Activated T-helper 1 cell treated with anti-CD3 and anti-CD28 coated beads, Interleukin-12 subunit alpha, Interleukin-12 subunit beta, Interleukin-2, Interleukin-4 antibody, amounts not matched to agents 30 ng/mL and 10 ng/mL and 1 ng/mL, durations not matched to agents 14 hours and 24 hours and 36 hours (primary cell): ENCODE measurements around the gene TFRC. TPM values are rescaled to one million over a fixed set of nuclear protein-coding genes. Genes with fewer than 3 reads are reported as not detected.
"Not testable (repeated sequence)": the region's sequence is repeated elsewhere in the genome, so short reads cannot be mapped to it uniquely, and the experiment has no call there.

Experiments used
- DNase-seq: peaks from one replicate; pipeline ENCODE4 v3.0.0; 2021; ENCODE audit warnings: low spot score
- H3K27ac Mint-ChIP-seq: one replicate; pipeline ENCODE4 v1.8.0; 2021; ENCODE audit warnings: mild to moderate bottlenecking, mixed read lengths
- H3K27me3 Mint-ChIP-seq: one replicate; pipeline ENCODE4 v1.8.0; 2022; ENCODE audit warnings: mild to moderate bottlenecking, moderate library complexity, mixed read lengths; ENCODE audit not compliant: insufficient read depth
- H3K36me3 Mint-ChIP-seq: one replicate; pipeline ENCODE4 v1.8.0; 2021; ENCODE audit warnings: low read depth, mixed read lengths
- H3K4me1 Mint-ChIP-seq: one replicate; pipeline ENCODE4 v1.8.0; 2021; ENCODE audit warnings: low read depth, mixed read lengths
- H3K4me3 Mint-ChIP-seq: one replicate; pipeline ENCODE4 v1.8.0; 2021; ENCODE audit warnings: mild to moderate bottlenecking, moderate library complexity, mixed read lengths
- H3K9me3 Mint-ChIP-seq: one replicate; pipeline ENCODE4 v1.8.0; 2021; ENCODE audit warnings: mixed read lengths
- intact Hi-C: fragments of 100-400 bp; cut with micrococcal nuclease; formaldehyde crosslinking; loops from one replicate; pipeline ENCODE4 v1.15.1; 2024
- total RNA-seq: library from RNA; stranded (reverse); gene quantifications from 2 replicates; pipeline ENCODE4 v1.2.3, GENCODE V29; 2022

Gene TFRC
- total RNA-seq, 1 donor from 2014 or later, result 791 TPM

DNA sequence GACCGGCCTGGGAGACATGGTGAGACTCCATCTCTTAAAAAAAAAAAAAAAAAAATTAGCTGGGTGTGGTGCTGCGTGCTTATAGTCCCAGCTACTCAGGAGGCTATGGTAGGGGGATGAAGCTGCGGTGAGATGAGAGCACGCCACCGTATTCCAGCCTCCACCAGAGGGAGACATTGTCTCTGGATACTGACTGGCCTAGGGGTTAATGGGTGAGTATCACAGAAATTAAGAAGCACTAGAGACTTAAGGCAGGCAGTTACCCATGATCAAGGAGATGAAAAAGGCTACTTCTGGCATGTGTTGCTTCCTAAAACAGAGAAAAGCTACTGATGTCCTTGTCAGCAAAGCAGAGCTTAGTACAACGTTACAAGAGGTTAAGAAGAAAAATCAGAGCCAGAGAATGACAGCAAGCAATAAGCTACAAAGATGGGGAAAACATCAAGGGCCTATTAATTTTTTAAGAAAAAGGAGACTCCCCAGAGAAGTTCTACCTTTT lies 8.6 kb downstream of the TFRC start:
- Mint-ChIP-seq H3K4me1 (peaks cover 63% of the 10 kb centered on the region), H3K27ac (peak overlapping the region; percentile 79), H3K36me3 (peaks cover 53% of the 10 kb centered on the region), H3K27me3 (no peaks in the 10 kb centered on the region), H3K4me3 (peak overlapping the region; percentile 24), H3K9me3 (no peaks in the 10 kb centered on the region)
- intact Hi-C loops, result loop anchor here (1.0 to 2.0 kb wide), 4 partner anchors 19 to 123 kb away; no protein-coding TSS in a partner anchor
- DNase-seq, result peak; percentile 60

DNA sequence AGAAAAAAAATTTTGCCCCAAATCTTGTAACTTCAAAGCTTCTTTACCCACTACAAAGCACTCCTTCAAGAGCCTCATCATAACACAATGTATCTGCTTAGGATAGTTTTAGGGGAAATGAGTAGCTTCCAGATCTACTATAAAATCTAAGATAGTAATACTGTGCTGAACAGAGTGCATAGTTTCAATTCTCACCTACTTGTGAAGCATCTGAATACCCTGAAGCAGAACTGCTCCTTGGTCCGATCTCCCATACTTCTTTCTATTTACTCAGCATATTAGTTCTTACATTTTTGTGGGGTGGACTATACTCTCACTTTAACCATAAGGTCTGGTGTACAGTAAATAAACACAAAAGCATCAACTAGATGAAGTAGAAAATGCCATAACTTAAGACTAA lies 9.6 kb downstream of the TFRC start:
- peaks cover 55% of the 10 kb centered on the region for H3K36me3 Mint-ChIP-seq
- H3K4me3 Mint-ChIP-seq, result no peak overlapping the region
- intact Hi-C loops, result loop anchor here (2.0 kb wide), 1 partner anchor 18 kb away; no protein-coding TSS in a partner anchor
- no peak for DNase-seq
- no peaks in the 10 kb centered on the region for H3K9me3 Mint-ChIP-seq
- H3K27me3 Mint-ChIP-seq, result no peaks in the 10 kb centered on the region
- peak overlapping the region; percentile 15 for H3K27ac Mint-ChIP-seq
- peaks cover 60% of the 10 kb centered on the region for H3K4me1 Mint-ChIP-seq

DNA sequence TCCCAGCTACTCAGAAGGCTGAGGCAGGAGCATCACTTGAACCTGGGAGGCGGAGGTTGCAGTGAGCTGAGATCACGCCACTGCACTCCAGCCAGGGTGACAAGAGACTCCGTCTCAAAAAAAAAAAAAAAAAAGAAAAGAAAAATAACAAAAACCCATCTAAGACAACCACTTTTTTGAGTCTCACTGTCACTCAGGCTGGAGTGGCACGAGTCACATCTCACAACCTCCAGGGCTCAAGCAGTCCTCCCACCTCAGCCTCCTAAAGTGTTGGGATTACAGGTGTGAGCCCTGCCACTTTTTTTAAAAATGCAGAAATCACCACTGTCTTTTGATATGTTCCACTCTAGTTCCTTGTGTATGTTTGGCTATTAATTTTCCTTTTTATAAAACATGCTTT lies 13.1 kb downstream of the TFRC start:
- H3K4me3 Mint-ChIP-seq, intact Hi-C loops, H3K9me3 Mint-ChIP-seq, H3K27ac Mint-ChIP-seq, H3K27me3 Mint-ChIP-seq, DNase-seq: not testable (repeated sequence)
- peaks cover 68% of the 10 kb centered on the region for H3K36me3 Mint-ChIP-seq
- H3K4me1 Mint-ChIP-seq, result peaks cover 56% of the 10 kb centered on the region

DNA sequence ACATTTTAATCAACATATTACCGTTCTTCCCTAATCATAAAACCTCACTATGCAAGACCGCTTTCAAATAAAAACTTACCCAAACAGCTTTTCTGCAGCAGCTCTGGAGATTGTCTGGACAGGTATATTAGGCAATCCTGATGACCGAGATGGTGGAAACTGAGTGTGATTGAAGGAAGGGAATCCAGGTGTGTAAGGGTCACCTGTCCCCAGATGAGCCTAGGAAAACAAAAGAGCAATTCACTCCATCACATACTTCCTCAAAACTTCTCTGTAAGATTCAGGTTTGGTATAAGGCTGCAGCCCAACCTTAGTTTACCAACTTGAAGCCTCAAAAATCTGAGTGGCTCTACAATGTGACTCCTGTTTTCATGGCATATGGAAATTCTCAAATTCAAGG lies 14.5 kb downstream of the TFRC start:
- intact Hi-C loops, result no loop called here
- H3K4me3 Mint-ChIP-seq, result no peak overlapping the region
- no peaks in the 10 kb centered on the region for H3K9me3 Mint-ChIP-seq
- no peak for DNase-seq
- peaks cover 72% of the 10 kb centered on the region for H3K36me3 Mint-ChIP-seq
- no peaks in the 10 kb centered on the region for H3K27me3 Mint-ChIP-seq
- H3K27ac Mint-ChIP-seq, result no peak overlapping the region
- H3K4me1 Mint-ChIP-seq, result peaks cover 54% of the 10 kb centered on the region

DNA sequence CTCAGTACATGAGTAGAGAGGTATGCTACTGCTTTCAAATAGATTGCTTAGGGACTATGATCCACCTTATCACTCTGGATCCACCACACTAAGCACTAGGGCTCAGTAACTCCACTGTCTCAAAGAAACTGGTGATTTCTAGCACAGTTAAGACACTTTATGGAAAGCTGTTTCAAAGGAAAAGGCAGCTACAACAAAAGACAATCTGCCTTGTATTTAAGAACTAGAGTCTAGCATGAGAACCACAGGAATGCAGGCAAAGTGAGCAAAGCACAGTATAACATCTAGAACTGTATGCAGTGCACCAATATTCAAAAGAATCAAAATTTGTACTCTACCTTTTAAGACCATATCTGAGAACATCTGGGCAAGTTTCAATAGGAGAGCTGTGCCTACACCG lies 17.9 kb downstream of the TFRC start:
- Mint-ChIP-seq H3K9me3 (no peaks in the 10 kb centered on the region), H3K36me3 (peaks cover 69% of the 10 kb centered on the region), H3K4me3 (no peak overlapping the region), H3K27ac (peak overlapping the region; percentile 45), H3K27me3 (no peaks in the 10 kb centered on the region), H3K4me1 (peaks cover 36% of the 10 kb centered on the region)
- no peak for DNase-seq
- intact Hi-C loops, result loop anchor here (2.0 kb wide), 1 partner anchor 15 kb away; no protein-coding TSS in a partner anchor

DNA sequence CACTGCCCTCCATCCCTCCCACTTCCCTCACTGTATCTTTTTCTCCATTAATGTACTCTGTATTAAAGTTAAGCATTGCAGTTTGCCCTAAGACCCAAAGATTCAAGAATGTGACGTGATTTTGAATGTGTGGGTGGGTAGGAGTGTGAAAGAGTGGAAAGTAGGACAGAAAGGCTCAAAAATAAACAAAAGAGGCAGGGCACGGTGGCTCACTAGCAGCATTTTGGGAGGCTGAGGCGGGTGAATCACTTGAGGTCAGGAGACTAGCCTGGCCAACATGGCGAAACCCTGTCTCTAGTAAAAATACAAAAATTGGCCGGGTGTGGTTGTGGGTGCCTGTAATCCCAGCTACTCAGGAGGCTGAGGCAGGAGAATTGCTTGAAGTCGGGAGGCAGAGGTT lies 18.4 kb downstream of the TFRC start:
- Mint-ChIP-seq H3K4me3 (no peak overlapping the region), H3K9me3 (no peaks in the 10 kb centered on the region), H3K4me1 (peaks cover 36% of the 10 kb centered on the region), H3K36me3 (peaks cover 69% of the 10 kb centered on the region), H3K27ac (peak overlapping the region; percentile 45), H3K27me3 (no peaks in the 10 kb centered on the region)
- intact Hi-C loops, result no loop called here
- DNase-seq, result no peak

DNA sequence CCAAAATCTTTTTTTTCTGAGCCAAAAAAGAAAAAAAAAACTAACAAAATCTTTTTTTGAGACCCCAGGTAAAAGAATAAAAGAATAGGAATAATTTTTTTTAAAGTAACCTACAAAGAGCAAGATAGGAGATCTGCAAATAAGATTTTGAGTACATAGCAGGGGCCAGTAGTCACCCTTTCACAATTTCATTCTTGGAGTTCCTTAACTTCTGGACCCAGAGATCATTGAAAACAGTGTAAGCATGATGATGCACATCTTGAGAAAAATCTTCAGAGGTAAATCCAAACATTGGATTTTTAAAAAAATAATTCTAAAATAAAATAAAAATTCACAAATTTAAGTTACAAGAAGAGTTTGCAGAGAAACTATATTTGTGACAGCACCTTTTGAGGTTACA lies 18.8 kb downstream of the TFRC start:
- Mint-ChIP-seq H3K27ac (peak overlapping the region; percentile 45), H3K4me3 (no peak overlapping the region), H3K27me3 (no peaks in the 10 kb centered on the region), H3K36me3 (peaks cover 72% of the 10 kb centered on the region), H3K4me1 (peaks cover 36% of the 10 kb centered on the region), H3K9me3 (no peaks in the 10 kb centered on the region)
- intact Hi-C loops, result no loop called here
- no peak for DNase-seq

DNA sequence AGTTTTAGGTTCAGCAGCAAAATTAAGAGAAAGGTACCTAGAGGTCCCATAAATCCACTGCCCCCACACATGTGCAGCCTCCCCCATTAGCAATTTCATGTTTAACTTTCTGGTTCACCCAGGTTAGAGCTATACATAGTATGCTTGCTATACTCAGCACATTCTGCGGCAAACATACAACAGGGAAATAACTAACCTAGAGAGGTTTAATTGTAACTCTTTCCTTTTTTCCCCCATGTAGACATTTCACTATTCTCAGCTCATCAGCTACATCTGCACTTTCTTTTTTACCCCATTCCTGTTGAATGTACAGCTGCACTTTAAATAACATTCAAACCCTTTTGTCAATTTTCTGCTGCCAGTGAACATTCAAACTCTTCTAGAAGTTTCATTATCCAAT lies 21.1 kb downstream of the TFRC start:
- Mint-ChIP-seq H3K9me3 (no peaks in the 10 kb centered on the region), H3K4me1 (peaks cover 19% of the 10 kb centered on the region), H3K4me3 (no peak overlapping the region), H3K36me3 (peaks cover 63% of the 10 kb centered on the region), H3K27ac (peak overlapping the region; percentile 35), H3K27me3 (no peaks in the 10 kb centered on the region)
- intact Hi-C loops, result no loop called here
- DNase-seq, result no peak

DNA sequence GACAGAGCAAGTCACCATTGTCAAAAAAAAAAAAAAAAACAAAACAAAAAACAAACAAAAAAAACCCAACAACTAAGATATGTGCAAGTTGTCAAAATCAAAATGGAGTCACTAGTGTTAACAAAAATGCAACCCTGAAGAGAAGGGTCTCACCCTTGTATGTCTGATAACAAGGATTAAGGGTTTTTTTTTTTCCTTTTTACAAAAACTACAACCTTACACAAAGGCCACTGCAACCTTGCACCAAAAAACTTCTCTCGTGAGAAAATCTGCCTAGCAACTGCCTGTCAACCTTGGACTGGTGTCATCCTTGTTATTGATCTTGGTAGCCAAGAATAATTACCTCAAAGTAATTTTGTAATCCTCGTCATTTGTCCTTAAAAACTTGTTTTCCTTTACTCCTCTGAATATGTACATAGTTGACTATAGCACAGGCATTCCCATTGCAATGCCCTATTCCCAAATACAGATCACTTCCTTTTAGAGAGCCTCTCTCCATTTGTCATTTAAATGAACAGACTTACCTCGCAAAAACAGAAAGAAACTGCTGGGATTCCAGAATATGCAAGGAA lies 24.0 kb downstream of the TFRC start:
- H3K9me3 Mint-ChIP-seq, result no peaks in the 10 kb centered on the region
- peaks cover 58% of the 10 kb centered on the region for H3K36me3 Mint-ChIP-seq
- DNase-seq, result no peak
- H3K4me3 Mint-ChIP-seq, result no peak overlapping the region
- H3K4me1 Mint-ChIP-seq, result peaks cover 22% of the 10 kb centered on the region
- intact Hi-C loops, result no loop called here
- no peaks in the 10 kb centered on the region for H3K27me3 Mint-ChIP-seq
- peak overlapping the region; percentile 36 for H3K27ac Mint-ChIP-seq

DNA sequence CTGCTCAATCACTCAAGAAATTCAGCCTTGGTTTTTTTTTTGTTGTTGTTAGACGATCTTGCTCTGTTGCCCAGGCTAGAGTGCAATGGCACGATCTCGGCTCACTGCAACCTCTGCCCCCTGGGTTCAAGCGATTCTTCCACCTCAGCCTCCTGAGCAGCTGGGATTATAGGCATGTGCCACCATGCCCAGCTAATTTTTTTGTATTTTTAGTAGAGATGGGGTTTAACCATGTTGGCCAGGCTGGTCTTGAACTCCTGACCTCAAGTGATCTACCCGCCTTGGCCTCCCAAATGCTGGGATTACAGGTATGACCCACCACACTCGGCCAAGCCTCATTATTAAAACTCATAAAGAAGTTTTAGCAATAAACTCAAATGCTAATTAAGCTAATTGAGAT lies 25.5 kb downstream of the TFRC start:
- H3K4me3 Mint-ChIP-seq, DNase-seq, intact Hi-C loops, H3K9me3 Mint-ChIP-seq, H3K27me3 Mint-ChIP-seq: not testable (repeated sequence)
- H3K4me1 Mint-ChIP-seq, result peaks cover 27% of the 10 kb centered on the region
- peak overlapping the region; percentile 12 for H3K27ac Mint-ChIP-seq
- peaks cover 60% of the 10 kb centered on the region for H3K36me3 Mint-ChIP-seq

DNA sequence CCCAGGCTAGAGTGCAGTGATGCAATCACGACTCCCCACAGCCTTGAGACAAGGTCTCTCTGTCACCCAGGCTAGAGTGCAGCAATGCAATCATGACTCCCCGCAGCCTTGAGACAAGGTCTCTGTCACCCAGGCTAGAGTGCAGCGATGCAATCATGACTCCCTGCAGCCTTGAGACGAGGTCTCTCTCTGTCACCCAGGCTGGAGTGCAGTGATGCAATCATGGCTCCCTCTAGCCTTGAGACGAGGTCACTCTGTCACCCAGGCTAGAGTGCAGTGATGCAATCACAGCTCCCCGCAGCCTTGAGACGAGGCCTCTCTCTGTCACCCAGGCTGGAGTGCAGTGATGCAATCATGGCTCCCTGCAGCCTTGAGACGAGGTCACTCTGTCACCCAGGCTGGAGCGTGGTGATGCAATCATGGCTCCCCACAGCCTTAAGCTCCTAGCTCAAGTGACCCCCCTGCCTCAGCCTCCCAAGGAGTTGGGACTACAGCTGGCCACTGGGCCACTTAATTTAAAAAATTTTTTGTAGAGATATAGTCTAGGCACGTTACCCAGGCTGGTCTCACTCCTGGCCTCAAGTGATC lies 26.1 kb downstream of the TFRC start:
- H3K4me1 Mint-ChIP-seq, result peaks cover 27% of the 10 kb centered on the region
- no peak for DNase-seq
- peaks cover 59% of the 10 kb centered on the region for H3K36me3 Mint-ChIP-seq
- H3K4me3 Mint-ChIP-seq, result no peak overlapping the region
- no peaks in the 10 kb centered on the region for H3K9me3 Mint-ChIP-seq
- peak overlapping the region; percentile 65 for H3K27ac Mint-ChIP-seq
- intact Hi-C loops, result loop anchor here (2.0 kb wide), 2 partner anchors 15 to 17 kb away; no protein-coding TSS in a partner anchor
- no peaks in the 10 kb centered on the region for H3K27me3 Mint-ChIP-seq

DNA sequence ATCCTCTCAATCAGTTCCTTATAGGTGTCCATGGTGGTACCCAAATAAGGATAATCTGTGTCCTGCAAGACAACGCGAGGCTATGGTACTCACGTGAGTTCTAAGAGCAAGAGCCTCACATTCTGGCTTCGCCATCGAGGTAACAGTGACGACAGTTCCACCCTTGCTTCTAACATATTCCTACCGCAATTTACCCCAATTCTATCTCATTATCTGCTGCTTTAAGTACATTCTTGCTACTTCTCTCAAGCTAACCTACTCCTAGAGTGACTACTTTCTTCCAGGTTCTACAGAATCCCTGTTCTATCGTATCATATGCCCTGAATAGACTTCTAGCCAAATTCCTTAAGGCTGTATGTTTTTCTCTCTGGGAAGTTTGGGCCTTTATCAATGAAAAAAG lies 26.6 kb downstream of the TFRC start:
- intact Hi-C loops, result loop anchor here (2.0 kb wide), 2 partner anchors 14 to 18 kb away; no protein-coding TSS in a partner anchor
- no peak for DNase-seq
- Mint-ChIP-seq H3K4me1 (peaks cover 27% of the 10 kb centered on the region), H3K27ac (peak overlapping the region; percentile 65), H3K36me3 (peaks cover 57% of the 10 kb centered on the region), H3K4me3 (no peak overlapping the region), H3K9me3 (no peaks in the 10 kb centered on the region), H3K27me3 (no peaks in the 10 kb centered on the region)

DNA sequence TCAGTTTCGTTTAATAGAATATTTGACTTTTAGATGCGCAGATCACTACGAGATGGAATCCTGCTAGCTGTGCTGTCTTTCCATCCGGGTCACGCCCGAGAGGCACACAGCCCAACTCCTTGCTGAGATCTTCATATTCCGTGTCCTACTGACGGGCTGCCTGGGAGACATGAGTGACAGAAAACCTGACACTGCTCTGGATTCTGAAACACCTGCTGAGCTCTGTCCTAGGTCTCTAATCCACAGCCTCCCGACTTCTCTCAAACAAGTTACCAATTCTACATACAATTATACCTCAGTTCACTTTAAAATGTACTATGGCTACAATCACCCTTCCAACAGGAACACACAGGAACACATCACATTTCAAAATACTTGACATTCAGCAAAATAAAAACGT lies 27.2 kb downstream of the TFRC start:
- Mint-ChIP-seq H3K27me3 (no peaks in the 10 kb centered on the region), H3K4me3 (no peak overlapping the region), H3K4me1 (peaks cover 33% of the 10 kb centered on the region), H3K9me3 (no peaks in the 10 kb centered on the region), H3K27ac (peak overlapping the region; percentile 18), H3K36me3 (peaks cover 56% of the 10 kb centered on the region)
- intact Hi-C loops, result loop anchor here (2.0 kb wide), 2 partner anchors 14 to 18 kb away; no protein-coding TSS in a partner anchor
- no peak for DNase-seq
